ENCODE data around the gene SSTR5.
"Not testable (repeated sequence)": the region's sequence is repeated elsewhere in the genome, so short reads cannot be mapped to it uniquely, and the experiment has no call there.

SSTR5 gene

GRCh38 chr16:1092685-1093283, 20.2 kb downstream of the SSTR5 start:
- DNase-seq (ENCODE audit: low read depth) = not testable (repeated sequence)

DNA sequence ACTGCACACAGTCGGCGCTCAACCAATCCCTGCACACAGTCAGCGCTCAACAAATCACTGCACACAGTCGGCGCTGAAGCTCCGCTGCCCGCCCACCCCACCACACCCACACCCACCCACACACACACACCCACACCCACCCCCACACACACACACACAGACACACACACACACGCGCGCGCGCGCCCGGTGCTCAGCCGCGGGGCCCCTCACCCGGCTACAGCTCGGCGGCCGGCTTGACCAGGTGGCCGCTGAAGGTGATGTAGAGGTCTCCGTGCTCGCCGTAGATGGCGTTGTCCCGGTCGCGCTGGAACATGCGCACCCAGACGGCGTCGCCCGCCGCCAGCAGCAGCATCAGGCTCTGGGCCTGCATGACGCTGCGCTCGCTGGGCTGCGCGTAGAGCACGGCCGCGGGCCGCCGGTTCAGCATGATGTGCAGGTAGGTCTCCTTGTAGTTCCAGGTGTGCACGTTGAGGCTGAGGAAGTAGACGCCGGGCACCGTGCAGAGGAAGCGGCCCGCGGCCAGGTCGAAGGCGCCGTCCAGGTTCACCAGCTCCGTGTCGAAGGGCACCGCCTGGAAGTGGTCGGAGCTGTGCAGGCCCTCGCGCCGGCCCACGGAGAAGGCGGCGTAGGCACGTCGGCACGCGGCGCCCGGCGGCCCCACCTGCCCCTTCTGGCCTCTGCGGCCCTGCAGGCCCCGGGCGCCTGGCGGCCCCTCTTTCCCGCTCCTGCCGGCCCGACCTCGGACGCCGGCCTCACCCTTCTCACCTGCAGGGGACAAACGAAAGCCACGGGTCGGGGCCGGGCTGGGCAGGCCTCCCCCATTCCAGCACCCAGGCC, 21.0 kb downstream of the SSTR5 start:
- DNase-seq (ENCODE audit: low read depth) = no peak

GRCh38 chr16:1094124-1094479, 21.6 kb downstream of the SSTR5 start:
- DNase-seq (ENCODE audit: low read depth) = no peak

DNA sequence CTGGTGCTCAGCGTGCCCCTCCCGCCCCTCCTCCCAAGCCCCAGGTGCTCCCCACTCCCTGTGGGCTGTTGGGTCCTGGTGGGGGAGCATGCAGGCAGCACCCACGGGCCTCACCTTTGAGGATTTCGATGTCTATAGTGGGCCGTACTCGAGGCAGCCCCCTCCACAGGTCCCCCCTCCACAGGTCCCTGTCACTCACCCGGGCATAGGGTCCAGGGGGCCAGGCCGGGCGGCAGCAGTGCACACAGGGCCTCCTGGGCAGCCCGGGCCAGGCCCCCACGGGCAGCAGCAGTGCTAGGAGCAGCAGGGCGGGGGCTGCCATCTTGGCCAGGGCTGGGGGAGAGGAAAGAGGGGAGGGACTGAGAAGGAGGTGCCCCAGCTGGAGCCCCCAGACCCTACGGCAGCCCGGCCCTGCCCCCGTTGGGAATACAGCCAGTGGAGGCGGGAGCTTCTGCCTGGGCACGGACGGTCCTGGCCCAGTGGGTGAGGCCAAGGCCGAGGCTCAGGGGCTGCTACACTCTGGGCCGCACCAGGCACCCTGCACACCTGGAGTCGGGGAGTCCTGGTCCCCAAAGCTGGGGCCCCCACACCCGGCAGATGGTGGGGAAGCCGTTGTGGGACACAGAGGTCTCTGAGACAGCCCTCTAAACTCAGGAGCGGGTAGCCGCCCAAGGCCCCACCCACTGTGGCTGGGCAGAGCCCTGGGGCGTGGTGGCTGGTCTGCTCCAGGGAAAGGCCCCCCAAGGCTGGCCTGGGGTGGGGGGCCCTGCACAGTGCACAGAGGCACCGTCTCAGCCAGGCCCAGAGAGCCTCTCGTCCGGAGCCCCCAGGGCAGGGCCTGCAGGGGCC, 22.3 kb downstream of the SSTR5 start:
- DNase-seq (ENCODE audit: low read depth) = no peak

GRCh38 chr16:1095450-1096168, 23.1 kb downstream of the SSTR5 start:
- no peak for DNase-seq (ENCODE audit: low read depth)

- no peak for DNase-seq (ENCODE audit: low read depth)
Measured at GRCh38 chr16:1096169-1097082, 23.9 kb downstream of the SSTR5 start, which contains the start of gene C1QTNF8. Gene C1QTNF8 (minus strand): TSS chr16:1096244. CDS start chr16:1094922, 1,322 bp downstream.

- no peak for DNase-seq (ENCODE audit: low read depth)
Measured at GRCh38 chr16:1097156-1097555, 24.6 kb downstream of the SSTR5 start.

DNA sequence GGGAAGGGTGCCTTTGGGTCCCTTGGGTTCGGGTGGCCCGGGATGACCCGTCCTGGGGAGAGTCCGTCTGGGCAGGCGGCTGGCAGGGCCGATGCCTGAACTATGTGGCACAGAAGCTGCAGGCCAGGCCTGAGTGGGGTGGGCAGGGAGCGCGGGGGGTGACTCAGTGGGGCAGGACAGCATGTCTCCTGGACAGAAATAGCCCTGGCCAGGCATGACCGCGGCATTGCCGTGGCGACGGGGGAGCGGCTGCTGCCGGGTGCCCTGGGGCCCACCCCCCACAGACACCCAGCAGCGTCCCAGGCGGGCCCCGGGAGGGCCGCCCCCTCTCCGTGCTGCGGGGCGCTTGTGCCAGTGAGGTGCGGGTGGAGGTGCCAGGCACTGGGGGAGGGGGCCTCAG, 25.3 kb downstream of the SSTR5 start:
- DNase-seq (ENCODE audit: low read depth) = no peak

- DNase-seq (ENCODE audit: low read depth) = no peak
Measured at GRCh38 chr16:1098266-1098991, 25.9 kb downstream of the SSTR5 start.

DNA sequence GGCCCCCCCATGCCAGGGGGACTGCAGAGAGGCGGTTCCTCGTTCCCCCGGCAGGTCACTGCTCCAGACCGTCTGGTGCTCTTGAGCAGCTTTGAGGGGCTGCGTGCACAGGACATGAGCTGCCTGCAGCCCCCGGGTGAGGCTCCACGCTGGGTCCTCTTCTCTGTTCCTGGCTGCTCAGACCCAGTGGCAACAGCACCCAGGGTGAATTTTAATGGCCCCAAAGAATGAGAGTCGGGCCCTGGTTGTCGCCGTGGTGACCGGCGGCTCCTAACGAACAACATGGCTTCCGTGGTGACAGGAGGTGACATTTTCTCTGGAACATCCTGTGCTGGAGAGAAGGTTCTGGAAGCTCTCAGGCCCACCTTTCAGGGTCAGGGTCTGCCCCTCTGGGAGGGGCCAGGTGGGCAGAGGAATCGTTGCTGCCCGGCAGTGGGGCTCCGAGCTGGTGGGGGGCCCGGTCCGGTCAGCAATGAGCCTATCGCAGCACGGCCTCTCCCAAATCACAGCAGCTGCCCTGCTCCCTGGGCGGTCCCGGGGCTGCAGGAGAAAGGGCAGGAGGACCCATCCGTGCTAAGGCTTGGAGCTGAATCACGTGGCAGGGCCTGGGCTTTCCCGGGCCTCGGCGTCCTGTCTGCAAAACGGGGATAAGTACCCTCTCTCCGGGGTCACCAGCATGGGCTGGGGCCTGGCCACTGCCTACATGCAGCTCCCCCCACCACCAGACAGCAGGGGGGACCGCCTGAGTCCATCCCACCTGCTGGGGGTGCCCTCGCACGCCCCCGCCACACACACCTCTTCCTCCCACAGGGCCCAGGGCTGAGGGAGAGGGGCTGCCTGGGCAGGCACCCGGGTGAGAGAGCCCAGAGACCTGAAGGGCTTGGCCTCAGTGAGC, 26.9 kb downstream of the SSTR5 start:
- DNase-seq (ENCODE audit: low read depth) = no peak

- DNase-seq (ENCODE audit: low read depth) = no peak
Measured at GRCh38 chr16:1100084-1100800, 27.7 kb downstream of the SSTR5 start.

DNA sequence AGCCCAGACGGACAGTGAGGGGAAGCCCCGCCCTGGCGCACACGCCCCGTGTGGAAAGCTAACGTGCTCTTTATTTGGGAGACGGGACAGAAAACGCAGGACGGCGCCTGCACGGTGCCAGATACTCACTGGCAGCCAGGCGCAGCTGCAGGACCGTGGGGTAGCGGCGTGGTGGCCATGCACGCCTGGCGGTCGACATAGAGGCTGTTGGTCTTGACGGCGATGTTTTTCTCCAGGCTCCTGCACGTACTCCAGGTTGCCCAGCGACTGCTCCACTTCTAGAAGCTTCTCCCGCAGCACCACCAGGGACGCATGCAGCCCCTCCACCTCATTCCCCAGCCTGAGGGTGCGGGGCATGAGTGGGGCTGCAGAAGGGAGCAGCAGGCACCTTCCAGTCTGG, 28.6 kb downstream of the SSTR5 start:
- DNase-seq (ENCODE audit: low read depth) = no peak

- DNase-seq (ENCODE audit: low read depth) = no peak
Measured at GRCh38 chr16:1101573-1102332, 29.2 kb downstream of the SSTR5 start.

GRCh38 chr16:1102333-1102700, 29.8 kb downstream of the SSTR5 start:
- DNase-seq (ENCODE audit: low read depth) = no peak

DNA sequence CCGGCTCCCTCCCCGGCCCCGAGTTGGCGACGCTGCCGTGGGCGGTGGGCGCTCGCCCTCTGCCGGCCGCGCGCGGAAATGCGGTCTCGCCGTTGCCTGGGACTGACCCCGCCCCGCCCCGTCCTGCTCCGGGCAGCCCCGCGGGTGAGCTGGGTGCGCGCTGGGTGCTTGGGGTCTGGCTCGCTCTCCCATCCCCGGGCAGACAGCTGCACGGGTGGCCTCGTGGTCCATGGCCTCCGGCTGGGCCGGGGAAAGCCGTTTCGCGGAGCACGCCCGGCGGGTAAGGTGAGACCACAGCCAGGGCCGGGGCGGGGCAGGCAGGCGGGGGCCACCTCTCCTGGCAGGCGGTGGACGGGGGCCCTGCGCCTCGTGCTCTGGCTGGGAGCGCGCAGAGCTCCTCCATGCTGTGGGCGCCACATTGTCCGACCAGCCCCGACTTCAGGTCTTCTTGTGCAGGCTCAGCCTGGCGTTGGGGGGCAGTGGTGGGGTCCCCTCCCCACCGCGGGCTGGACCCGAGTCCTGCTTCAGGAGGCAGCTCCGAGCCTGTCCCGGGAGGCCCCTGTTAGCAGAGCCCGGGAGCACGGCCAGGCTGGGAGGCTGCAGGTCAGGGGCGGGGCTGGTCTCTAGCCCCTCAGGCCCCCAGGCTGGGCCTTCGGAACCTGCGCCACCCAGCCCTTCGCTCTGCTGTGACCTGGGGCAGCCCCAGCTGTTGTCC, 30.5 kb downstream of the SSTR5 start:
- DNase-seq (ENCODE audit: low read depth) = no peak

GRCh38 chr16:1103636-1103980, 31.1 kb downstream of the SSTR5 start:
- DNase-seq (ENCODE audit: low read depth) = no peak

- no peak for DNase-seq (ENCODE audit: low read depth)
Measured at GRCh38 chr16:1105888-1106620, 33.5 kb downstream of the SSTR5 start.
